HG02852 (cell line): ENCODE data around the gene WDR49.
"Not testable (repeated sequence)": the region's sequence is repeated elsewhere in the genome, so short reads cannot be mapped to it uniquely, and the experiment has no call there.

Source experiments
- ATAC-seq: cut with Tn5 transposase; IDR thresholded peaks from one replicate; pipeline ENCODE4 v1.9.1; 2021; ENCODE audit warnings: mild to moderate bottlenecking, moderate library complexity; ENCODE audit not compliant: unreplicated experiment

The WDR49 gene

DNA sequence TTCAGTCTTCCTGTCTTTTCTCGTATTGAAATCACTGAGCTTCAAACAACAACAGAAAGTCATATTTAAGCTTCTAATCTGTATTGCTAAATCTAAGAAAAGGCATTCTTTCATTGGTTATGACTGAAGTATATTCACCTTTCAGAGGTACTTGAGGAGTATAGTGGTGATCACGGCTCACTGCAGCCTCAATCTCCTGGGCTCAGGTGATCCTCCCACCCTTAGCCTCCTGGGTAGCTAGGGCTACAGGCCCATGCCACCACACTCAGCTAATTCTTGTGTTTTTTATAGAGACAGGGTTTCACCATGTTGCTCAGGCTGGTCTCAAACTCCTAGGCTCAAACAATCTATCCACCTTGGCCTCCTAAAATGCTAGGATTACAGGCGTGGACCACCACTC is 38.7 kb downstream of the WDR49 start:
- ATAC-seq = no peak

DNA sequence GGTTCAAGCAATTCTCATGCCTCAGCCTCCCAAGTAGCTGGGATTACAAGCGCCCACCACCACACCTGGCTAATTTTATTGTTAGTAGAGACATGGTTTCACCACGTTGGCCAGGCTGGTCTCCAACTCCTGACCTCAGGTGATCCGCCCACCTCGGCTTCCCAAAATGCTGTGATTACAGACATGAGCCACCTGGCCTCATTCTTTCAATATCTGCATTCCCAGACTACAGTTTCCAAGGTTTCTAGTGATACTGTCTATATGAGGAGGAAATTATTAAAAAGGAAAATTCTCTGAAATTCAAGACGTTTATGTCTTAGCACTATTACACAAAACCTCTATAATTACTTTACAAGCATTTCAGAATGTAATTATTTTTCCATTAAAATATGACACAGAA is 39.5 kb downstream of the WDR49 start:
- ATAC-seq = not testable (repeated sequence)

DNA sequence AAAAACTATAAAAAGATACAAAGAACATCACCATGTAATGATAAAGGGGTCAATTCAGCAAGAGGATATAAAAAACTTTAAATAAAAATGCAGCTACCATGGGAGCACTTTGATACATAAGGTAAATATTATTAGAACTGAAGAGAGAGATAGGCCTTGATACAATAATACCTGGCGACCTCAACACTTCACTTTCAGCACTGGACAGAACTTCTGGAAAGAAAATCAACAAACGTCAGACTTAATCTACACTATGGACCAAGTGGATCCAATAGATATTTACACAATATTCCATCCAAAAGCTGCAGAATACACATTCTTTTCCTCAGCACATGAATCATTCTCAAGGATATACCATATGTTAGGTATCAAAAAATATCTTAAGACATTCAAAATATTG is 42.0 kb downstream of the WDR49 start:
- ATAC-seq = no peak

DNA sequence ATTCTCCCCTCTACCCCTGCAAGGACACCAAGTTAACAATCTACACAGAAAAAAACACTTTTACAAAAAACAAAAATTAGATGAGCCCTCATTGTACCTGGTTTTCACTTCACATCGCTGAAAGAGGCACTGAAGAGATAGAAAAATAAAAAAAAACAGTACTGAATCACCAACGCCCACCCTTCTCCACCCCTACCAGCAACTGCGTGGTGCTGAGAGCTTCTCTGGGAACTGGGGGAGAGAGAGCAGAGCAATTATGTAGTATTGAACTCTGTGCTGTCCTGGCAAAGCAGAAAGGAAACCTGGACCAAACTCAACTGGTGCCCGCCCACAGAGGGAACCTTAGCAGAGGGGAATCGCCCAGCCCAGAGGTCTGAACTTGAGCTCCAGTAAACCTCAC is 44.6 kb downstream of the WDR49 start:
- ATAC-seq = no peak

DNA sequence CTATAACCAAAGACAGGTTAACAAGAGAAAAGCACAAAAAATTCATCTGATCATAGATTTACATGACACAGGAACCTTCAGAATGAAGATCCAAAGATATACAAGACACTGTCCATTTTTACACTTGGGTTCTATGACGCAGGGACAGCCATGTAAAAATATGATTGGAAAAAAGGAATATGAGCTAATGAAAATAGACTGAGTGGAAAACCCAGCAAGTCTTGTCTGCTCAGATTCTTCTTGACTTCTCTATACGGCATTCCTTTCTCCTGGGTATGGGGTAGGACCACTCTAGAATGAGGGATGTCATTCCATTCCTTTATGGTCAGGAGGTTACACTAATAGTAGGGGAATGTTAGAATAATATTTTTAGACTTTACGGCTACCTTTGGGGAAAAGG is 46.9 kb downstream of the WDR49 start:
- ATAC-seq = no peak

DNA sequence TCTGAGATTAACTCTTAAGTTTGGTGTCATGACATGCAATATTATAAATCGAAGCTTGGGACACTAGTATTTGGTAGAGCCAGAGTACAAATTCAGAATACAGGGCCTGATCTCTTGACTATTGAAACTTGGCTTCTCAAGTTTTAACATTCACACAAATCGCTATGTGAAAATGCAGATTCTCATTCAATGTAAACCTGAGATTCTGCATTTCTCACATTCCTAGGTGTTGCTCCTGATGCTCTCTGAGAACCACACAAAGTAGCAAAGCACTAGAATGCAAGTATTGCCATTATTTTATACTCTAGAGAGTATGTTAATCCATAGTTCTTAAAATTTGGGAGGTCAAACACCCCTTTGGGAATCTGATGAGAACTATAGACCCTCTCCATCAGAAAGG is 47.9 kb downstream of the WDR49 start:
- ATAC-seq = no peak

DNA sequence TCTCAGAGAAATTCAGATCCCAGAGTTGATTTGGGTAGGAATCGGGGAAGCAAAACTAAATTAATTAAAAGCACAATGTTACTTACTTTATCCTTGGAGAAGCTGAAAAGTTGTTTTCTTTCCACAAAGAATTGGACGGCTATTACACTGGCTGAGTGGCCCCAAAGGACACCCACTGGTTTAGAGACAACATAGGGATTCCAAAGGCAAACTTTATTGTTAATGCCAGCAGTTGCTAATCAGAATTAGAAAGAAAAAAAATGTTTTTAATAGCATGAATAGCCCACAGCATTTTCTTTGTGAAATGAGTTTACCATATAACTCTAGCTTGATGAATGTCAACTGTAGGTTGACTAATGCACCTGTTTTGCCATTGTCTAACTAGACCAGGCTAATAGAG is 51.7 kb downstream of the WDR49 start:
- ATAC-seq = no peak

DNA sequence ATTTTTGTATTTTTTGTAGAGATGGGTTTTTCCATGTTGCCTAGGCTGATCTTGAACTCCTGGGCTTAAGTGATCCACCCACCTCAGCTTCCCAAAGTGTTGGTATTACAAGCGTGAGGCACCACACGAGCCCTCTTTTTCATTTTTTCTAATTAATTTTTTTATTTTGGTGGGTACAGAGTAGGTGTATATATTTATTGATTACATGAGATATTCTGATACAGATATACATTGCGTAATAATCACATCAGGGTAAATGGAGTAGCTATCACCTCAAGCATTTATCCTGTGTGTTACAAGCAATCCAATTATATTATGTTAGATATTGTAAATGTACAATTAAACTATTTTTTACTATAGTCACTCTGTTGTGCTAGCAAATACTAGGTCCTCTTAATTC is 66.1 kb downstream of the WDR49 start:
- ATAC-seq = no peak

DNA sequence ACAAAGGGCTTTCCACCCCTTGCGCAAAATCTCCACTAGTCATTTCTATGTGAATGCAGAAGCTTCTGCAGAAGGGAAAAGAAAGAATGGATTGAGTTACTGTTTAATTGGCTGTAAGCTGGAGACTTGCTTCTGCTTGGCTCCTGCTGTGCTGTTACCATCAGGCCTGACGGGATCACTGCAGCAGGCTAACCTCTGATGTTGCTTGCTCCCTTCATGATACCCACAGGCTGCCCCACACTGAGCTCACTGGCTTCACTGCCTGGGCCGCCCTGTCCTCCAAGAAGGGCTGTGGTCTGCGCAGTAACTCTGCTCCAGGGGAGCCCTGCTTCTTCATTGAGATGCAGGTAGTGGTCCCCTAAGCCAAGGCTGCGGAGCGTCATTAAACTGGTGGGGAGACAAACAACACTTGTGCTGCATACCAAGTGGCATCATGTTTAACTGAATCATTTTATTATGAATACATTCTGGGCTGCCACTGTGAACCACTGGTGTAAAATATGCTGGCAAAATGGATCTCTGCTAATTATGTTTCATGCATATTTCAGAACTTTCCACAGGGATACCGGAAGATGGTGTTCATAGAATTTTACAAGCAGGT is 78.6 kb downstream of the WDR49 start:
- no peak for ATAC-seq

DNA sequence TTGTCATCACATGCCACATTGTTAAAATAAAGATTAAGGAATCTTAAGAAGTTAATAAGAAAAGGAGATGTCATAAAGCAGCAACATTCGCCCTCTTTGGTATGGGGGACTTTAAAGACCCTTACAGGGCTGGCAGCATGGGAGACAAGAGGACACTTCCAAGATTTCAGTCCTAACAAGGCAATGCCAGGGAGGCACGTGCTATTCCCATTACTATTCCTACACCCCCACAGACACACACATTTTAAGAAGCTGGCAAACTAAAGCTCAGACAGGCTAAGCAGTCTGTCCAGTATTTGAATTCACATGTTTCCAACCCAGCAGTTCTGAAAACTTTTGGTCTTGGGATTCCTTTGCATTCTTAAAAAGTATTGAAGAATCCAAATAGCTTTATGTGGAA is 80.8 kb downstream of the WDR49 start:
- ATAC-seq = no peak

DNA sequence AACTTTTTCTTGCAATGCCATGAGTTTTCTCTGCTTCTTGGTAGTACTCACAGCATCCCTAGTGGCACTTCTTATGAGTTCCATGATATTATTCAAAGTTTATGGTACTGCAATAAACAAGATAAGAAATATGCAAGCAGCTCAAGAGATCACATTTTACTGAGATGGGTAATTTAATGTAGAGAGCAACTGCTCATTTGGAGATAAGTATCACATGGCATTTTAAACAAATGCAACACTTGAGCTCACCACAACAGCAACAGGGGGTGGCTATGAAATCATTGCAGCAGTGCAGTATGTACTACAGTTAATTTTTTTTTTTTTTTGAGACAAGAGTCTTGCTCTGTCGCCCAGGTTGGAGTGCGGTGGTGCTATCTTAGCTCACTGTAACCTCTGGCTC is 85.1 kb downstream of the WDR49 start:
- ATAC-seq = no peak

DNA sequence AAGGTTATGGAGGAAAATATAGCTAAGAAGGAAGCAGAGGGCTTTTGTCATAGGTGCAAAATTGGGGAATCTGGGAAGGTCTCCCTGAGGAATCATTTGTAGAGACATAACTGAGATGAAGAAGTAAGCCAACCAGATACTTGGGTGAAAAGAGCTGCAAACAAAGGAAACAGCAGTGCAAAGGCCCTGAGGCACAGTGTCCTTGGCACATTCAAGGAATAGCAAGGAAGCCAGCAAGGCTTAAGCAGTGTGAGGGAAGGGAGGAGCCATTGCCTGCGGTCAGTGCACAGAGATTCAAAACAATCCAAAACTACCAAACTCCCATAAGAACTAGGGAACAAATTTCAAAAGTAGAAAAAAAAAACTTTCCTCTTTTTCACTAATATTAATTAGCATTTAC is 88.3 kb downstream of the WDR49 start:
- ATAC-seq = no peak

DNA sequence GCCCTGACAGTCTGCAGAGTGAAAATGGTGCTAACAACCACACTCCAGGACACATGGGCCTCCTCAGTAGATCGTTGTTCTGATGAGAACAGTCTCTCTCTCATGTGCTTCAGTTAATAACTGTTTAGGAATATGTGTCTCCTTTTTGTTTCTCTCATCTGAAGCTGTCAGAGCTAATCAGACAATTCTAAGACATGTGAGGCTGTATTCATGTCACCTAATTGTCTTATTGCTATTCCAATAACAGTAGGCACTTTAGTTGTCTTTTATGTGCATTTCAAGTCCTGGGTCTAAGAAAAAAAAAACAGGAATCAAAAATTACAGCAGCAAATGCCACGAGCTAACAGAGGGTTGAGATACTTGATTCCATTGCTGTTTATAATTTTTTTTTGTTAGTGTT is 89.1 kb downstream of the WDR49 start:
- ATAC-seq = no peak

DNA sequence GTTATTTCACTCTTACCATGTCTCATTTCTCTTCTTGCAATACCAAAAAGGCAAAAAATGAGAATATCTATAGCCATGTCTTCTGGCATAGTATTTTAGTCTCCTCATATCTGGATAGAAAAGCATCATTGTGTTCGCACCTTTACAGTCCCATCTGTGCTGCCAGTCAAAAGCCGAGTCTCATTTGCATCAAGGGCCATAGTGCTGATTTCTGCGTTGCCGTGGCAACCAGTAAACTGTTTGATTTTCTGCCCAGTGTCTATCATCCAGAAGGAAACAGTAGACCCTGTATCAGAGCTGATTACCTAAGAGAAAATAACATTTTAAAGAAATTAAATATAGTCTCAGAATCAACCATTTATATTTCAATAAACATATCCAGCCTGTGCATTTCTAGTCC is 93.8 kb downstream of the WDR49 start:
- ATAC-seq = no peak

DNA sequence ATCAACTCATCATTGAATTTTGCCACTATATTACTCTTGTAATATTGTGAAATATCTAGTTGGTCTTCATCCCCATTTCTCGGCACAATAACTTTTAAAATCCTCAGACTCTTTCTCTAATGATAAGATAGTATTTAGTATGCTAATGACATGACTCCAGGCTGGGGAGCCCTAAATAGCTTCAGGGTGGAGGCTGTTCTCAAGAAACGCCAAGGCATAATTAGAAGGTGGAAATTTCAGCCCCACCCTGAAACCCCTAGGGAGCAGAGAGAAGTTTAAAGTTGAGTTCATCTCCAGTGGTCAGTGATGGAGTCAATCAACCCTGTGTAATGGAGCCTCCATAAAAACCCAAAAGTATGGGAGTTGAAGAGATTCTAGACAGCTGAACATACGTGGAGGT is 98.8 kb downstream of the WDR49 start:
- no peak for ATAC-seq

DNA sequence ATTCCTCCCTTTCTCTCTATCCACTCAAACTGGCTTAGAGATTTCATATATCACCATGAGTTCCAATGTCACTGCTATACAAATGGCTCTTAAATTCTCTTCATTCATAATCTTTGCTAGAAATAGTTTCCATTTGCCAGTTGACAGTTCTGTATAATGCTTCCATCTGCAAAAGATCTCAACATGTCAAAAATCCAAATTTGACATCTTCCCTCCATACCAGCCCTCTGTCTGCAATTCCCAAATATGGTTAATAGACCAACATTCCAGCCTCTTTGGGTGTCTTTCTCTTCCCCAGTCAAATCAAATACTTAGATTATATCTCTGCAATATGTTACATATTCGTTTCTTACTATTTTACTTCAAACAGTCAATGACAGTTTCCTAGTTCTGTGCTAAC is 115.7 kb downstream of the WDR49 start:
- ATAC-seq = no peak

DNA sequence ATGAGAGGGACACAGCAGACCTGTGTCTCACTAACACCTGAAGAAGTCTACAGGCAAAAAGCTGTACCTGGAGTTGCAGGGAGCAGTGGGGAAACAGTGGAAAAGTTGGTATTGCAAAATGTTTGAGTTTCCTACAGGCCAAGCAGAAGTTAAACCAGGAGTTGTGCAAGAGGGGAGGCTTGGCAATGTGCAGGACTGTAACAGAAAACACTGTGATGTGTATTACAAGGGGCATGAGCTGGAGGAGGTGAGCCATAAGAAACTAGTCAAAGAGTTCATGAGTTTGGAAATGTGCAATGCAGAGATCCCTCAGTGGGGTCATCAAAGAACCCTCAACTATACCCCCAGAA is 132.8 kb downstream of the WDR49 start:
- ATAC-seq = no peak

DNA sequence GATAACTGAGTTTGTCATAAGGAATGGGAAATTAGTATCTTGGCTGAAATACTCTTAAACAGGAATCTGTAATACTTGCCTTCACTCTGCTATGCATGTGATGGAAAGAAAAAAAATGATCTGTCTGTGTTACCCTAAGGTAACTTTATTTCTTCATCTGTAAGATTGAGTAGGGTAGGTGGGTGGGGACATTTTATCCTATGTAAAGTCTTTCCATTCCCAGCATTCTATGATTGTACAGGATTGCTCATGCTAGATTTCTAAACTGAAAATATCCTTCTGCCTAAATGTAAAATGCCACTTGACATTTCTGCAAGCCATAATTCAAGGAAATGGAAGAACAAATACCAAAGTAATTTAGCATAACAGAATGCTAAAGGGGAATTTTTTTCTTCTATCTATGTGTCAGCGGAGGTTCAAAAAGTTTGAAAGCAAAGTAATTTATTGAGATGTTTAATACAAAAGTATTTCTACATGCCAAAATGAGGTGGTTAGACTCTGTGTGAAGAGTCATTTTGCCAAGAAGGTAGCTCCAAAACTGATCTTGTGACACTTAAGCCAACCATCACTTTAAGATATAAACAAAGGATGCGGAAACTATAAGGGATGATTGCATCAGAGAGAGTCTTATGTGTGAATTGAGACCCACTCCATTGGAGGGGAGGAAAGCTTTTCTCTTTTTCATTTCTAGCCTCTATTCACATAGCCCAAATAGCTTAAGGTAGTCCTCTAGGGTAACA is 133.3 kb downstream of the WDR49 start:
- ATAC-seq = no peak

DNA sequence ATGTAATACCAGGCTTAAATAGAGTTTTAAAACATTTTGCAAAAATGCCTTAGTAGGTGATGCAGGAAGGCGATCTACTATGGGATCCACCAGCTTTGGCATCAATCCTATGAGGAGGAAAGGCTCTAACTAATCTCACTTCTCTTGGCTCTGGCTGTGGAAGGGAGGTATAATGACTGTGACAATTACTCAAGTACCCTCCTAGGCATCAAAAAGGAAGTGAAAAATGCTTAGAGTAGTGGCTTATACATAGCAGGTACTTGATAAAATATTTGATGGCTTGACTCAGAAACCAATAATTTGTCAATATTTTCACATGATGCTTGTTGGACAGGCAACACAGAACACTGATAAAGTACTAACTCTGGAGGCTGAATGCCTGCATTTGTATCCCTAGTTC is 145.8 kb downstream of the WDR49 start:
- ATAC-seq = no peak

DNA sequence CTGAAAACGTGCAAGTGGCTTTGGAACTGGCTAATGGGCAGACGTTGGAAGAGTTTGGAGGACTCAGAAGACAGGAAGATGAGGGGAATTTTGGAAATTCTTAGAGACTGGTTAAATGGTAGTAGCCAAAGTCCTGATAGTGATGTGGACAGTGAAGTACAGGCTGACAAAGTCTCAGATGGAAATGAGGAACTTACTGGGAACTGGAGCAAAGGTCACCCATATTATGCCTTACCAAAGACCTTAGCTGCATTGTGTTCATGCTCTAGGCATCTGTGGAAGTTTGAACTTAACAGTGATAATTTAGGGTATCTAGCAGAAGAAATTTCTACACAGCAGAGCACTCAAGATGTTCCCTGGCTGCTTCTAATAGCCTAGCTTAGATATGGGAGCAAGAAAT is 151.3 kb downstream of the WDR49 start:
- no peak for ATAC-seq

DNA sequence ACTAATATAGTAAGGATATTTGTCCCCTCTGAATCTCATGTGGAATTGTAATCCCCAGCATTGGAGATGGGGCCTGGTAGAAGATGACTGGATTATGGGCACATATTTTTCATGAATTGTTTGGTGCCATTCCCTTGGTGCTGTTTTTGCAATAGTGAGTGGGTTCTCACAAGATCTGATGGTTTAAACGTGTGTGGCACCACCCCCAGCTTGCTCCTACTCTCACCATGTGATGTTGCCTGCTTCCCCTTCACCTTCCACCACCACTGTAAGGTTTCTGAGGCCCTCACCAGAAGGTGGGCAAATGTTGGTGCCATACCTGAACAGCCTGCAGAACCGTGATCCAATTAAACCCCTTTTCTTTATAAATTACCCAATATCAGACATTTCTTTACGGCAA is 151.8 kb downstream of the WDR49 start:
- ATAC-seq = no peak

DNA sequence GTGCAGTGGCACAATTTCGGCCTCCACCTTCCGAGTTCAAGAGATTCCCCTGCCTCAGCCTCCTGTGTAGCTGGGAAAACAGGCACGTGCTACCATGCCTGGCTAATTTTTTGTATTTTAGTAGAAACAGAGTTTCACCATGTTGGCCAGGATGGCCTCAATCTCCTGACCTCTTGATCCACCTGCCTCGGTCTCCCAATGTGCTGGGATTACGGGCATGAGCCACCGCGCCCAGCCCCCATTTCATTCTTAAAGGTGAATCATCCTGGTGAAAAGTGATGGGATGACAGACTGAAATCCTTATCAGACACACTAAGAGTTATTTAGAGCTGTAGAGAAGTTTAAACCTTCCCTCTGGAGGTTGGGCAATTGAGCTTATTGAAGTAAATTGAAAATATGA is 155.8 kb downstream of the WDR49 start:
- no peak for ATAC-seq

DNA sequence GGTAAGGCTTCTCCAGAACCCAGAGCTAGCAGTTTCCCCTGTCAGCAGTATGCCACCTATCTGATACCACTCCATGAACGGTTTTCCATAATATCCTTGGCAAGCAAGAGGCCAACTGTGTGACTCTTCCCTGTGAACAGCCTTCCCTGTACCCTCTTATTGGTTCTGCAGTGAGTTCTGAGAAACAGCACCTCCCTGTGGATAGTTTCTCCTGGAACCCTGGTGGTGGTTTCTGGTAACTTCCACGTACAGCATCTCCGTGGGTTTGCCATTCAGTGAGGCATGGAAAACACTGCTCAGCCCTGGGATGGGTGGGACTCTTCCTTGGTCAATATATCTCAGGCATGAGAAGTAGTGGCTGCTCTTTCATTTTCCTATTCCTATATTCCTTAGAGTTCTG is 160.5 kb downstream of the WDR49 start:
- ATAC-seq = no peak
